Fibroblast of peridontal ligament (primary cell): ENCODE results near the gene RNF126.
"Not testable (repeated sequence)": the region's sequence is repeated elsewhere in the genome, so short reads cannot be mapped to it uniquely, and the experiment has no call there.

Source experiments
- DNase-seq: peaks from one replicate; pipeline ENCODE4 v3.0.0-alpha.2; 2010; ENCODE audit errors: extremely low read depth

Gene RNF126

DNA sequence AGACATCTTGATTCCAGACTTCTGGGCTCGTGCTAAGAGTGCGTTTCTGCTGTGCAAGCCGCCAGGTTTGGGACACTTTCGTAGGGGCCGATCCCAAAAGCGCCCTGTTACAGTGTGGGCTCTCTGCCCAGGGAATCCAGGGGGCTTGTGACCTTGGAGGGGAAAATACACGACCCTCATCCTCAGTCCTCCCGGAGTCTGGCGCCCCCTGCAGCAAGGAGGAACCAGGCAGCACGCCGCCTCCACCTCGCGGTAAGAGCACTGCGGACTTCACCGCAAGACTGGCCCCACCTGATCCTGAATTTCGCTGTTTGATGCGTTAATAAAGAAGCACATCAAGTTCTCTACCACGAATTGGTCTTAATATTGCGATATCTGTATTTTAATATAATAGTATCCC is 34.8 kb downstream of the RNF126 start:
- DNase-seq, result no peak

DNA sequence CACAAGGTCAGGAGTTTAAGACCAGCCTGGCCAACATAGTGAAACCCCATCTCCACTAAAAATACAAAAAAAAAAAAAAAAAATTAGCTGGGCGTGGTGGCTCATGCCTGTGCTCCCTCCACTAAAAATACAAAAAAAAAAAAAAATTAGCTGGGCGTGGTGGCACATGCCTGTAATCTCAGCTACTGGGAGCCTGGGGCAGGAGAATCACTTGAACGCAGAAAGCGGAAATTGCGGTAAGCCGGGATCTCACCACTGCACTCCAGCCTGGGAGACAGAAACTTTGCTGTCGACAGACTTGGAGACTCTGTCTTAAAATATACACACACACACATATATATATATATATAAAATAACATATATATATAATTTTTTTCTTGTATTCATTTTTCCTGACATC is 36.4 kb downstream of the RNF126 start:
- DNase-seq, result not testable (repeated sequence)

DNA sequence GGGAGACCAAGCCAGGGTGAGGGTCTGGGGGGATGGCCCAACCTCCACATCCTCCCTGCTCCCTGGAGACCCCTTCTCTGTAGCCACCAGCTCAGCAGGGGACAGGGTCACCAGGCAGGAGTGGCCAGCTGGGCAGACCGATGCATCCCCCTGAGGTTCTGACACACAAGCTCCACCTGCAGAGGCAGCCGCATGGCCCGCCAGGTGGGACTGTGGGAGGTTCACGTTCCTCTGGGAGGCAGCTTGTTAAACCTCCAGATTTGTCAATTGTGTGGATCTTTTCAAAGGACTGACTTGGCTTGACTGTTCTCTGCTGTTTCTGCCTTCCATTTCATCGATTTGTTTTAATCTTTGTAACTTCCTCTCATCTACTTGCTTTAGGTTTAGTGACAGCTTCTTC is 37.8 kb downstream of the RNF126 start:
- DNase-seq, result no peak

DNA sequence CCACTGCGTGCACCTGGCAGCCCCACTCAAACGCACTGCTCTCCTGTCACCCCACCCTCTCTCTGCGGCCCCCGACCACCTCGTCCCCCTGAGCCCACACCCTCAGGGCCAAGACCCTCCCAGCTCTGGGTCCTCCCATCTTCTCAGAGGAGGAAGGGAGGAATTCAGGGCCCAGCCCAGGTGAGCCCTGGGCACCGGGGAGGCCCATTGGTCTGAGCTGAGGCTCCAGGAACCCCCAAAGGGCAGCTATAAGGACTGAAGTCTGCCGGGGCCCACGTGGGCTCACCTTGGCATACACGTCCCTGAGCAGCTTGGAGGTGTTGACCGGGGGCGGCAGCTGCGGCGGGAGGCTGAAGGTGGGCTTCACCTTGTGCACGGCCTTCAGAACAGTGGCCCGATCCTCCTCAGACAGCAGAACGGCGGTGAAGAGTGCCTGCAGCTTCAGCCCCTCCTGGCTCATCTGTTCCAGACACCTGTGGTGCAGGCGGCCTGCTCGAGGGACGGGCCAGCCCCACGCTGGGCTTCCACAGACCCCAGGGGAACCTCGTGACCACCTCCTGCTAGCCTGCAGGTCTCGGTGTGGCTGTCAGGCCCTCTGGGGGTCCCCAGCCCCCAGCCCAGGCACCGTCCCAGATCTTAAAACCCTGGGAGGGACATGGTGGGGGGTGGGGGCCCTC is 38.4 kb downstream of the RNF126 start:
- no peak for DNase-seq

DNA sequence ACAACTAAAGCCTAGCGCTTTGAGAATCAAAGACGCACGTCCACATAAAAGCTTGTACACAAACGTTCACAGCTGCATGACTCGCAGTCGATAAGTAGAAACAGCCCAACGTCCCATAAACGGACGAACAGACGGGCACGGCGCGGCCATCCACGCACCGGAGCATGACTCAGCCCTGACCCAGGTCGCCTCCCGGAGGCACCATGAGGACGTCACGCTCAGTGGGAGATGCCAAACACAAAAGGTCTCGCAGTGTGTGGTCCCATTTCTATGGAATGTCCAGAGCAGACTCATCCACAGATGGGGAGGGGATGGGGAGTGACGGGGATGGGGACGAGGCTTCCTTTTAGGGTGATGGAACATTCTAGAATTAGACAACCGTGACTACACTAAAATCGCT is 39.0 kb downstream of the RNF126 start:
- DNase-seq, result peak; percentile 91

DNA sequence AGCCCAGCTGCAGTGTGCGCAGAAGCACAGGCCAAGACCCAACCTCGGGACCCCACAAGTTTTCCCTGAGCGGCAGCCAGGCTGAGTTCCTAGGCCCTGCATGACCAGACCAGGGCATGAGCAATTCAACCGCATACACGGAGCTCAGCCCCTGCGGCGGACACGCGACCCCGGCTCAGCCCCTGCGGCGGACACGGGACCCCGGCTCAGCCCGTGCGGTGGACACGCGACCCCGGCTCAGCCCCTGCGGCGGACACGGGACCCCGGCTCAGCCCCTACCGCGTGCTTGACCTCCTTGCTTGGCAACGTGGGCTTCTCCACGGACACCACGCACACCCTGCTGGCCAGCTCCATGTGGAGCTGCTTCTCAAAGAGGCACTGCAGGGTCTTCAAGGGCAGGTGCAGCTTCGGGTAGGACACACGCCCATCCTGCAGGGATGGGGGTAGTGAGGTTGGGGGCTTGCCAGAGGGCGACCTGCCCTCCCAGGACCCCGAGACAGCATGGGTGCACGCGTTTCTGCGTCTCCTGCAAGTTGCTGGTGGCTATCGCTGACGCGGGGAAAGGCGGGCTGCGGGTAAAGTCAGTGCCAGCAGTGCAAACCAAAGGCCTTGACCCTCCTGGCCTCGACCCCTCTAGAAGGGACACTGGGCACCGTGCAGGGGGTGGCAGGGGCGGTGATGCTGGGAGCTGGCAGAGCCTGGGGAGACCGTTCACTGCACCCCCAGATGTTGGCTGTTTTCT is 39.7 kb downstream of the RNF126 start:
- no peak for DNase-seq

DNA sequence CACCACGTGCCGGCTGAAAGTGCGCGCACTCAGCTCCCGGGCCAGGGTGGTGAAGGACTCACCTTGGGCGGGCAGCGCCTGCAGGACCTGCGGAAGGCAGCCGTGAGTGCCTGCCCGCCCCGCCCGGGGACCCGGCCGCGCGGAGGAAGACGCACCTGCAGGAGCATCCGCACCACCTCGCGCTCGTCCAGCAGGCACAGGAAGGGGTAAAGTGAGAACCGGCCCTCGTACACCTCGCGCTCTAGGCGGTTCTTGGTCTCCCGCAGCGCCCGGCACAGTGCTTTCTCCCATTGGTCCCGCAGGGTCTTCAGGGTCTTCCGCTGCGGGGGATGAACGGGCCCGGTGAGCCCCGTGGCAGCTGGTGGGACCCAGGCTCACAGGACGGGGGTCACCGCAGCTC is 40.3 kb downstream of the RNF126 start:
- no peak for DNase-seq

DNA sequence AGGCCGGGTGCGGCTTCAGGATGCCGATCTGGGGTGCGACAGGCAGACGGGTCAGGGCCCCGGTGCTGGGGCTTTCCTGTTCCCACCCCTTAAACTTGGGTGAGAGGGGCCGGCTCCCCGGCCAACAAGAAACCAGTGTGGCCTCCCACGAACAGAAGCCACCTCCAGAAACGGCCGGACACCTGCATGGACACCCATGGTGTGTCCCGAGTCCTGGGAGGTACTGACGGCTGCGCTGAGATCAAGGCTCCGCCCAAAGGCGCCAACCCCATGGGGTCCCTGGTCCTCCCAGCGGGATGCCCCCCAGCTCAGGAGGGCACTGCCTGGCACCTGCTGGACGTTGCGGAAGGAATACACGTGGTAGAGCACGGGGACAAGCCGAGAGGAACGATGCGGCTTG is 41.2 kb downstream of the RNF126 start:
- DNase-seq, result no peak

DNA sequence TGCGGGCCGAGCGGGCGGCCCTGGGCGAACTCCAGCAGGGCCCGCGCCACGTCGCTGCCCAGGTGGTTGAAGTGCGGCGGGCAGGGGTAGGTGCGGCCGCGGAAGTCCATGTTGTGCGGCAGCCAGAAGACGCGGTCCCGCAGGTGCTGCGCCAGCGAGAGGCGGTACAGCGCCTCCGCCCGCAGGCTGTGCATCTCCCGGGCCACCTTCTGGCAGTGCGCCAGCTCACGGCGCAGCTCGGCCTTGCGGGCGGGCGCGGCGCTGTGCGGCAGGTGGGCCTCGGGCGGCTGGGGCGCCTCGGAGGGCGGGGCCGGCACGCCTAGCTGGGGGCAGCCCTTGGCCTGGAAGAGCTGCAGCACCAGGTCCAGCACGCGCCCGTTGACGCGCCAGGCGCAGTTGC is 41.8 kb downstream of the RNF126 start:
- DNase-seq, result not testable (repeated sequence)

DNA sequence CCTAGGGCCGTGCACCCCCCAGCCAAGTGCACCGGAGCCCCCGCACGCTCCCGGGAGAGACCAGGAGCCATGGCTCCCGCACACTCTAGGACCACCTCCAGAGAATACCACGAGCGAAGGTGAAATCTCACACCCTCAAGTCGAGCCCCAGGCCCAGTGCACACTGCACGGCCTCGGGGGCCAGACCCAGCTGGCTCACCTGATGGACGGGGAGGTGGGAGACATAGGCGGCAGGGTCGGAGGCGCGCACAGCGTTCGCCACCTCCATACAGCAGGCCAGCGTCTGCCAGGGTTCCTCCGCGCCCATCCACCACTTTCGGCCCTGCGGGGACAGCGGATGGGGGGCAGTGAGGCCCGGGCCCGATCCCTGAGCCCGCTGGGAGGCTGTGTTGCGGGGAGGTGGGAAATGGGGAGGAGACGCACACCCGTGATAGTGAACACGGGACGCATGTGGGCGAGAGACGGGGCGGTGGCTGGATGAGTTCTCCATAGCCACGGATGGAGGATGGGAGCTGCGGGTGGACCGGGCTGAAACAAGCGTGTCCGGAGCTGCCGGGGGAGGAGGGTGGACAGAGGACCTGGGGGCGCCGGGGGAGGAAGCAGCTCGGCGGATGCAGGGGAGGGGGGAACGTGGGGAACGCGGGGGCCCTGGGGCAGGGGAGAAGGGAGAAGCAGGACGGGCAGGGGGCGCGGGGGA is 42.7 kb downstream of the RNF126 start:
- no peak for DNase-seq

DNA sequence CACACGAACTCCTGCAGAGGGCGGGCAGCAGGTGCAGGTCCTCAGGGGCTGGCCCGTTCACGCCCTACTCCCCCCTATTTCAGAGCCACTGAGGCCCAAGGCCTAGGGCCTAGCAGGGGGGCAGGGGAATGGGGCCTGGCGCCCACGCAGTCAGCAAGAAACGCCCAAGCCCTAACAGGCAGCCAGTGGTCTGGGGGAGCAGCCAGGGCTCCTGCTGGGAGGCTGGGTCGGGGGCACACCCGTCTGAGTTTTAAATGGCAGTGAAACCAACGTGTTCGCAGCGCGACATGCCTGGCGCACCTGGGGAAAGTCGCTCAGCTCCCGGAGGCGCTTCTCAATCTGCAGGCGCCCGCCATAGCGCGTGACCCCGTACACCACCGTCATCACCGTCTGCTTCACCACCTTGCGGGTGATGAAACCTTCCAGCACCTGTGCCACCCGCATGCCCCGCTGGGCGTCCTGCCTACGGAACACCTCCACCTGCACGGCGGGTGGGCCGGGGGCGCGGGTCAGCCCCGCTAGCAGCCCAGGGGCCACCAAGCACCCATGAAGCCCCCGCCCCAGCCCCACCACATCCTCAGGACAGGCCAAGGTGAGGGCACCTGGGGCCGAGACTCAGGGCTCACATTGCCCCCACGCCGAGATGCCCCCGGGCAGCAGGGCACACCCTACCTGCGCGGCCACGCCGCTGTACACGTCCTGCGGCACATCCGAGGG is 43.6 kb downstream of the RNF126 start:
- DNase-seq, result no peak

DNA sequence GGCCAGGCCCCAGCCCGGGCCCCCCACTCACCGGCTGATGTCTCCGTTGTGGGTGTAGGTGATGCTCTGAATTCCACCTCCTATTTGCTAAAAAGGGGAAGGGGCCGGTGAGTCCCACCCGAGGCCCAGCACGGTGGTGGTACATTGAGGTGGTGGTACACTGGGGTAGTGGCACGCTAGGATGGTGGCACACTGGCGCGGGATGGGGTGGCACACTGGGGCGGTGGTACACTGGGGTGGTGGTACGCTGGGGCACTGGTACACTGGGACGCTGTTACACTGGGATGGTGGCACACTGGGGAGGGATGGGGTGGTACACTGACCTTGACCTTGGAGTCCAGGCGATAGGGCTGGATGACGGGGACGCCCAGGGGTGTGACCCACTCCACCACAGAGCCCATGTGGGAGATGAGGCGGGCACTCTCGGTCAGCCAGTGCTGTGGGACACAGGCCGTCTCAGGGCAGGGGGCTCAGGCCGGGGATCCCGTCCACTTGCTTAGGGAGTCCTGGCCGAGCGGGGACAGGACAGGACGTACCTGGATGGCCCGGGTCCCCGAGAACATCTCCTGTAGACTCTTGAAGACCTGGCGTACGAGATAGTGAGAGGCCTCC is 44.2 kb downstream of the RNF126 start:
- DNase-seq, result no peak

DNA sequence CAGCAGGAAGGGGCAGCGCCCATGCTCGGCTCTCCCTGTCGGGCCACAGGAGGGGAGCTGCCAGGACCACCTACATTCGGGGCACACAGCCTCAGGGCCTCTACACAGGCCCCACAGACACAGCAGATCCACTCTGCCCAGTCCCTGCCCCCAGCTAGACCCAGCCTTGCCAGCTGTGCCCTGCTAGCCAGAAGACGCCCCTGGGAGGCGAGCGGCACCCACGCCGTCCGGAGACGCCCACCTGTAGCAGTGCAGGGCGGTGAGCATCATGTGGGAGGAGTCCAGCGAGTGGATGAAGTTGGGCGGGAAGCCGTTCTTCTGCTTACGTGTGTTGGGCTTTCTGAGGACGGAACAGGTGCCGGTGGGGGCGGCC is 44.8 kb downstream of the RNF126 start:
- DNase-seq, result no peak

DNA sequence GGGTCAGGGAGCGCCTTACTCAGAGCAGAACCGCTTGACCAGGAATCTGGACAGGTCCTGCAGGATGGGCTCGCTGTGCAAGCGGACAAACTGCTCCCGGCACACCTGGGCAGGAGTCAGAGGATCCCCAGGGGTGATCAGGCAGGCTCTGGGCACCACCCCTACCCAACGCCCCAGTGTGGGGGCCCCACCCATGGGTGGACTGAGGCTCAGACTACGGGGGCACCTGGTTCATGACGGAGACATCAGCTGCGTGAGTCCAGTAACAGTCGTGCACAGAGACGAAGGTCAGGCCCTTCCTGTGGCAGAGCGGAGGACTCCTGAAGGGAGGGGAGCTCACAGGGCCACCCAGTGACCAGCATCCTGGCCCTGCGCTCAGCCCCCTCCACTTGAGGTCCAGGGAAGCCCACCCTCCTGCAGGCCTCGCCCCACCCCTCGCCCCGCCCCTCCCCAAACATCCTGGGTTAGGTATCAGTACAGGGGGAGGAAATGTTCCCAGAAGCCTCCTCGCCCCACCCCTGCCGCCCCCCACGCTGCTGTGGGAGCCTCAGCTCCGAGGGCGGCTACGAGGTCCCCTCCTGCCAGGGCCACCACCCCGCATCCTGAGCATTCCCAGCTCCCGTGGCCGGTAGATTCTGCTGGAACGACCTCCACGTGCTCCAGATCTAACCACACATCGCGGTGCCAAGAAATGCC is 45.3 kb downstream of the RNF126 start:
- no peak for DNase-seq

DNA sequence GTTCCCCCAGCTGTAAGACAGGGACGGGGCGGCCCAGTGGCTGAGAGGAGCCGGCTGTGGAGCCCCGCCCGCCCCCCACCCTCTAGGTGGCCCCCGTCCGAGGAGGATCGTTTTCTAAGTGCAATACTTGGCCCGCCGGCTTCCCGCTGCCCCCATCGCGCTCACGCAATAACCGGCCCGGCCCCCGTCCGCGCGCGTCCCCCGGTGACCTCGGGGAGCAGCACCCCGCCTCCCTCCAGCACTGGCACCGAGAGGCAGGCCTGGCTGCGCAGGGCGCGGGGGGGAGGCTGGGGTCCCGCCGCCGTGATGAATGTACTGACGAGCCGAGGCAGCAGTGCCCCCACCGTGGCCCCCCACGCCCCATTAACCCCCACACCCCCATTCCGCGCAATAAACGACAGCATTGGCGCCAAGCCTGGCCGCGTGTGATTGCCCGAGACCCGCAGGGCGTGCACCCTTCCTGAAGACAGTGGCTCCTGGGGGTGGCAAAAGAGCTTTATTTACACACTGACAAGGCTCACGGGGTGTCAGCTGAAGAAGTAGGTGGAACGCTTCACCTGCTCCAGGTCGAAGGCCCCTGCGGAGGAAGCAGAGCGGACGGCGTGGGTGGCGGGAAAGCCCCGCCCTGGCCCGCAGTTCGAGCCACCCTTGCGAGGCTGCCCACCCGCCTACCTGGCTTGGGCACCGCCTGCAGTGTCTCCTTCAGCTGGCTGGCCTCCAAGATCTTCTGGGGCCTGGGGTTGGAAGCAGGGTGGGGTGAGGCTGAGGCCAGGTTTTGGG is 46.1 kb downstream of the RNF126 start:
- DNase-seq, result no peak

DNA sequence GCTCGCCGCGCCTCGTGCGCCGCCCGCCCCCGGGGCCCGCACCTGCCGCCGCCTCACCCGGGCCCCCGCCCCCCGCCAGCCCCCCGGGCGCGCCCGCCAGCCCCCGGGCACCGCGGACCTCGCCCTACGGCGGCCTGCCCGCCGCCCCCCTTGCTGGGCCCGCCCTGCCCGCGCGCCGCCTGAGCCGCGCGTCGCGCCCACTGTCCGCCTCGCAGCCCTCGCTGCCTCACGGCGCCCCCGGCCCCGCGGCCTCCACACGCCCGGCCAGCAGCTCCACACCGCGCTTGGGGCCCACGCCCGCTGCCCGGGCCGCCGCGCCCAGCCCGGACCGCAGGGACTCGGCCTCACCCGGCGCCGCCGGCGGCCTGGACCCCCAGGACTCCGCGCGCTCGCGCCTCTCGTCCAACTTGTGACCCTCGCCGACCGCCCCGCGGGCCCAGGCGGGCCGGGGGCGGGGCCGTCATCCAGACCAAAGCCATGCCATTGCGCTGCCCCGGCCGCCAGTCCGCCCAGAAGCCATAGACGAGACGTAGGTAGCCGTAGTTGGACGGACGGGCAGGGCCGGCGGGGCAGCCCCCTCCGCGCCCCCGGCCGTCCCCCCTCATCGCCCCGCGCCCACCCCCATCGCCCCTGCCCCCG is 46.8 kb downstream of the RNF126 start:
- no peak for DNase-seq

DNA sequence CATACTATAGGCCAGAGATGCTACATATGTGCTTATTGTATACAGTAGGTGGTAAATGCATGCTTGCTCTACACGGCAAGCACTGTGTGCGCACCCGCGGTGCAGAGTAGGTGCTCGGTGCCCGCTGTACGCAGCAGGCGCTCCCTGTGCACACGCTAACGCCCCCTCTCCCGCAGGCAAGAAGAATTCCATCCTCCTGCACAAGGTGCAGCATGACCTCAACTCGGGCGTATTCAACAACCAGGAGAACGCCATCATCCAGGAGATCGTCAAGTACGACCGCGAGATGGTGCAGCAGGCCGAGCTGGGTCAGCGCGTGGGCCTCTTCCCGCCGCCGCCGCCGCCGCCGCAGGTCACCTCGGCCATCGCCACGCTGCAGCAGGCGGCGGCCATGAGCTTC is 47.4 kb downstream of the RNF126 start:
- no peak for DNase-seq

DNA sequence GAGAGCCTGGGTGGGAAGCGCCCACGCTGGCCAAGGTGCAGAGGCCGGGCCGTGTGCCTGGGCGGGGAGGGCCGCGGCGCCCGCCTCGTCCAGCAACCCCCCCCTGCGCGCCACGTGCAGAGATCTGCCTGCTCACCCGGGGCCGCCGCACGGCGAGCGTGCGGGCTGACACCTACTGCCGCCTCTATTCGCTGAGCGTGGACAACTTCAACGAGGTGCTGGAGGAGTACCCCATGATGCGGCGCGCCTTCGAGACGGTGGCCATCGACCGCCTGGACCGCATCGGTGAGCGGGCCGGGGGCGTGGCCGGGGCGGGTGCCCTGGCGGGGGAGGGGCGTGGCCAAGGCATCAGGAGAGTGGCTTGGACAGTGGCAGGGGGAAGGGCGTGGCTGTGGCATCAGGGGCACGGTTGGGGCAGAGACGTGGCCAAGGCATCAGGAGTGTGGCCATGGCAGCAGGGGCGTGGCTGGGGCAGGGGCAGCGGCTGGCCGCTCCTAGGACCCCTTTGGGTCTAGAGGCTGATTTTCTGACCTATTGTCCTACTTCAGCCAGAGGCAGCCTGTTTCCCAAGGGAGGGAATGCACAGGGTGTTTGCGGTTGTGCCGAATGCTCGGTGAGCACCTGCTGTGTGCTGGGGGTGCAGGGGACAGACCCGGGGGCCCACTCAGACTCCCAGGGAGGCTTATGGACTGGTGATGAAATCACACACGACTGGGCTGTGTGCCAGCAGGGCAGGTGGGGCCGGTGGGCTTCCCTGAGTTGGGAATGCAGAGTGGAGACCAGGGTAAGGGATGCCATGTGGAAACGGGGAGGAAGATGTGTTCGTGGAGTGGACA is 49.1 kb downstream of the RNF126 start:
- no peak for DNase-seq

DNA sequence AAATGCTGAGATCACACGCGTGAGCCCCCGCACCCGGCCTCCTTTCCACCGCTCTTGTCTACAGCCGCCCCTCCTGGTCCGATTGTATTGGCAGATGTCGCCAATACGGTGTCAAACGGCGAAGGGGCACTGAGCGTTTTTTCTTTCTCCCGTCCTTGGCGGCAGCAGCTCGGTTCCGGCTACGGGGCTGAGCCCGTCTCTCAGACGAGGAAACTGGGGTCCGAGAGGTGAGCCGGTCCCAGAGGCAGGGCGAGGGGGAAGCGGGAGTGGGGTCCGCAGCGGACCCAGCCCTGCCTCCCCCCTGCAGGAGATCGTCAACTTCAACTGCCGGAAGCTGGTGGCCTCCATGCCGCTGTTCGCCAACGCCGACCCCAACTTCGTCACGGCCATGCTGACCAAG is 50.1 kb downstream of the RNF126 start:
- no peak for DNase-seq
